HepG2 (cell line): Measurements from ENCODE around the gene TUBB. TPM values are rescaled to one million over a fixed set of nuclear protein-coding genes. Genes with fewer than 3 reads are reported as not detected.
A peak's percentile ranks its signal among the peaks of the same experiment; 100 is the strongest.

Experiments
- CEBPB ChIP-seq: IDR thresholded peaks from 2 replicates; pipeline ENCODE4 v1.6.1; 2011; ENCODE audit warnings: low read depth, low read length, improper control_type of control experiment, borderline replicate concordance
- GATA4 ChIP-seq: sonication (generic); IDR thresholded peaks from 2 replicates; pipeline ENCODE4 v1.6.1; 2016; ENCODE audit warnings: antibody characterized with exemption, low read depth, borderline replicate concordance
- IRF2 ChIP-seq: IDR thresholded peaks from 2 replicates; pipeline ENCODE4 v1.6.1; 2018; ENCODE audit warnings: missing genetic modification reagents, missing compliant biosample characterization
- JUND ChIP-seq: sonication (generic); formaldehyde crosslinking; IDR thresholded peaks from 2 replicates; pipeline ENCODE4 v1.8.0; 2022; ENCODE audit warnings: mild to moderate bottlenecking, missing genetic modification reagents
- MIER3 ChIP-seq: IDR thresholded peaks from 2 replicates; pipeline ENCODE4 v1.6.1; 2016; ENCODE audit warnings: missing compliant biosample characterization, borderline replicate concordance
- MXD4 ChIP-seq: IDR thresholded peaks from 2 replicates; pipeline ENCODE4 v1.6.1; 2016; ENCODE audit warnings: mild to moderate bottlenecking, missing biosample characterization, missing genetic modification reagents
- ZKSCAN1 ChIP-seq: fragments of 150-350 bp; IDR thresholded peaks from 2 replicates; pipeline ENCODE4 v1.6.1; 2014; ENCODE audit warnings: low read length
- ZNF230 ChIP-seq: sonication (generic); formaldehyde crosslinking; IDR thresholded peaks from 2 replicates; pipeline ENCODE4 v1.4.0; 2020; ENCODE audit warnings: mild to moderate bottlenecking, missing genetic modification reagents
- ZNF772 ChIP-seq: sonication (generic); formaldehyde crosslinking; IDR thresholded peaks from 2 replicates; pipeline ENCODE4 v1.5.0; 2020; ENCODE audit warnings: mild to moderate bottlenecking, missing genetic modification reagents
- polyA plus RNA-seq, 8 experiments: library from polyadenylated mRNA; depleted of rRNA in 3 of 8; stranded (reverse) in 7 of 8; unstranded in 1 of 8; fragments of >200 nt; fragmentation: Illumina TruSeq in 4 of 8; extraction: Trizol in 4 of 8; gene quantifications; 2 replicates each; pipeline versions ENCODE4 v1.2.1 to v1.2.3, GENCODE V29; 2011 to 2016; ENCODE audit warnings: low read depth in 4 of 8, missing spikeins in 1 of 8, mixed read lengths in 1 of 8; ENCODE audit not compliant: insufficient read depth in 1 of 8
- total RNA-seq, 5 experiments: library from RNA; depleted of rRNA; stranded (reverse); fragments of >200 nt; fragmentation: Illumina TruSeq; extraction: Trizol; gene quantifications; 2 replicates each; pipeline ENCODE4 v1.2.3, GENCODE V29; 2016; ENCODE audit warnings: low read depth in 1 of 5
- TF ChIP-seq, protein P1 (sequence below): sonication (generic); formaldehyde crosslinking; IDR thresholded peaks from 2 replicates; pipeline ENCODE4 v1.4.0; 2020; ENCODE audit warnings: missing genetic modification reagents
- TF ChIP-seq, protein P2 (sequence below): sonication (generic); formaldehyde crosslinking; IDR thresholded peaks from 2 replicates; pipeline ENCODE4 v1.4.0; 2020; ENCODE audit warnings: mild to moderate bottlenecking, missing genetic modification reagents
- TF ChIP-seq, protein P3 (sequence below): sonication (generic); formaldehyde crosslinking; IDR thresholded peaks from 2 replicates; pipeline ENCODE4 v1.8.1; 2022; ENCODE audit warnings: low read depth, mild to moderate bottlenecking, missing genetic modification reagents
- TF ChIP-seq, protein P4 (sequence below): sonication (generic); formaldehyde crosslinking; IDR thresholded peaks from 2 replicates; pipeline ENCODE4 v1.4.0; 2020; ENCODE audit warnings: missing genetic modification reagents, borderline replicate concordance
- TF ChIP-seq, protein P5 (sequence below): sonication (generic); formaldehyde crosslinking; IDR thresholded peaks from 2 replicates; pipeline ENCODE4 v1.8.0; 2023; ENCODE audit warnings: mild to moderate bottlenecking, missing genetic modification reagents

The TUBB gene
- total and polyA plus RNA-seq, 2 of the 13 experiments (the other 11 are each of a cell fraction or from before 2014, with no cell fraction given) = 911 to 1,163 TPM

DNA sequence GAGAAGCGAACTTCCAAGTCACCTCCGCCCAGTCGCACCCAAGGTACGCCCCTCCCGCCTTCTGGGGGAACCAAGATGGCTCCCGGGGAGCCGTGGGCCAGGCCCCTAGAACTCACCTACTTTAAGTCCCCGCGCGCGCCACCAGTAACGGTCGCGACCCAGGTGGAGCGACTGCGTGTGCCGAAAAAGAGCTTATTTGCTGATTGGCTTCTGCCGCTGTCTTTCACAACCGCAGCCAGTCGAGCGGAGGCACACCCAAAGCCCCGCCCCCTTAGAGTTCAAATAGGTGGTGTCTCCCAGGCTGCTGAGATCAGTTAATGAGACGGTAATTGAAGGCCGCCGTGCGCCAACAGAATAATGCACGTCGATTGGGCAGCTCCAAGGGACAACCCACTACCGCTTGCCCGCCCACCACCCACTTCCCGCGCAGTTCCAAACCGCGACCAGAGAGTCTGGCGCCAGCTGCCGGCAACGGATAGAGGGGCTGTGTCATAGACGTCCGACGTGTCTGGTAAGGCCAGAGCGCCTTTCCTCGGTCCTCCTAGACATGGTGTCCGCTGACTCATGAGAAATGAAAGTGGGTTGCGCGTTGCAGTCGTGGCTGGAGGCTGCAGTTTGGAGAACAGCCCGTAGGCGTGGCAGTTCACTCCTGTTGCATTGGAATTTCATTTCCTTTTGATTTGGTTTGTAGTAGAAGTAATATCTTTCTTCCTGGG is 2.9 kb upstream of the TUBB start, which contains the start of gene MDC1 (continued):
- TF ChIP-seq MIER3 (CRISPR knock-in tag) (peak; percentile 99), CEBPB (peak; percentile 40; the same call in 1 of the 2 replicates), GATA4 (no peak), MXD4 (peak; percentile 87; the same call in 1 of the 2 replicates), ZKSCAN1 (peak; percentile 70), IRF2 (peak; percentile 99), ZNF772 (CRISPR knock-in tag) (peak; percentile 99), ZNF230 (CRISPR knock-in tag) (peak; percentile 91), JUND (CRISPR knock-in tag) (peak; percentile 87)
- TF ChIP-seq, protein P1, sequence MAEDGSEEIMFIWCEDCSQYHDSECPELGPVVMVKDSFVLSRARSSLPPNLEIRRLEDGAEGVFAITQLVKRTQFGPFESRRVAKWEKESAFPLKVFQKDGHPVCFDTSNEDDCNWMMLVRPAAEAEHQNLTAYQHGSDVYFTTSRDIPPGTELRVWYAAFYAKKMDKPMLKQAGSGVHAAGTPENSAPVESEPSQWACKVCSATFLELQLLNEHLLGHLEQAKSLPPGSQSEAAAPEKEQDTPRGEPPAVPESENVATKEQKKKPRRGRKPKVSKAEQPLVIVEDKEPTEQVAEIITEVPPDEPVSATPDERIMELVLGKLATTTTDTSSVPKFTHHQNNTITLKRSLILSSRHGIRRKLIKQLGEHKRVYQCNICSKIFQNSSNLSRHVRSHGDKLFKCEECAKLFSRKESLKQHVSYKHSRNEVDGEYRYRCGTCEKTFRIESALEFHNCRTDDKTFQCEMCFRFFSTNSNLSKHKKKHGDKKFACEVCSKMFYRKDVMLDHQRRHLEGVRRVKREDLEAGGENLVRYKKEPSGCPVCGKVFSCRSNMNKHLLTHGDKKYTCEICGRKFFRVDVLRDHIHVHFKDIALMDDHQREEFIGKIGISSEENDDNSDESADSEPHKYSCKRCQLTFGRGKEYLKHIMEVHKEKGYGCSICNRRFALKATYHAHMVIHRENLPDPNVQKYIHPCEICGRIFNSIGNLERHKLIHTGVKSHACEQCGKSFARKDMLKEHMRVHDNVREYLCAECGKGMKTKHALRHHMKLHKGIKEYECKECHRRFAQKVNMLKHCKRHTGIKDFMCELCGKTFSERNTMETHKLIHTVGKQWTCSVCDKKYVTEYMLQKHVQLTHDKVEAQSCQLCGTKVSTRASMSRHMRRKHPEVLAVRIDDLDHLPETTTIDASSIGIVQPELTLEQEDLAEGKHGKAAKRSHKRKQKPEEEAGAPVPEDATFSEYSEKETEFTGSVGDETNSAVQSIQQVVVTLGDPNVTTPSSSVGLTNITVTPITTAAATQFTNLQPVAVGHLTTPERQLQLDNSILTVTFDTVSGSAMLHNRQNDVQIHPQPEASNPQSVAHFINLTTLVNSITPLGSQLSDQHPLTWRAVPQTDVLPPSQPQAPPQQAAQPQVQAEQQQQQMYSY (CRISPR knock-in tag) = no peak
- TF ChIP-seq, protein P2, sequence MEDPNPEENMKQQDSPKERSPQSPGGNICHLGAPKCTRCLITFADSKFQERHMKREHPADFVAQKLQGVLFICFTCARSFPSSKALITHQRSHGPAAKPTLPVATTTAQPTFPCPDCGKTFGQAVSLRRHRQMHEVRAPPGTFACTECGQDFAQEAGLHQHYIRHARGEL (CRISPR knock-in tag) = no peak
- TF ChIP-seq, protein P3, sequence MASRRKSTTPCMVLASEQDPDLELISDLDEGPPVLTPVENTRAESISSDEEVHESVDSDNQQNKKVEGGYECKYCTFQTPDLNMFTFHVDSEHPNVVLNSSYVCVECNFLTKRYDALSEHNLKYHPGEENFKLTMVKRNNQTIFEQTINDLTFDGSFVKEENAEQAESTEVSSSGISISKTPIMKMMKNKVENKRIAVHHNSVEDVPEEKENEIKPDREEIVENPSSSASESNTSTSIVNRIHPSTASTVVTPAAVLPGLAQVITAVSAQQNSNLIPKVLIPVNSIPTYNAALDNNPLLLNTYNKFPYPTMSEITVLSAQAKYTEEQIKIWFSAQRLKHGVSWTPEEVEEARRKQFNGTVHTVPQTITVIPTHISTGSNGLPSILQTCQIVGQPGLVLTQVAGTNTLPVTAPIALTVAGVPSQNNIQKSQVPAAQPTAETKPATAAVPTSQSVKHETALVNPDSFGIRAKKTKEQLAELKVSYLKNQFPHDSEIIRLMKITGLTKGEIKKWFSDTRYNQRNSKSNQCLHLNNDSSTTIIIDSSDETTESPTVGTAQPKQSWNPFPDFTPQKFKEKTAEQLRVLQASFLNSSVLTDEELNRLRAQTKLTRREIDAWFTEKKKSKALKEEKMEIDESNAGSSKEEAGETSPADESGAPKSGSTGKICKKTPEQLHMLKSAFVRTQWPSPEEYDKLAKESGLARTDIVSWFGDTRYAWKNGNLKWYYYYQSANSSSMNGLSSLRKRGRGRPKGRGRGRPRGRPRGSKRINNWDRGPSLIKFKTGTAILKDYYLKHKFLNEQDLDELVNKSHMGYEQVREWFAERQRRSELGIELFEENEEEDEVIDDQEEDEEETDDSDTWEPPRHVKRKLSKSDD (CRISPR knock-in tag) = peak; percentile 99
- TF ChIP-seq, protein P4, sequence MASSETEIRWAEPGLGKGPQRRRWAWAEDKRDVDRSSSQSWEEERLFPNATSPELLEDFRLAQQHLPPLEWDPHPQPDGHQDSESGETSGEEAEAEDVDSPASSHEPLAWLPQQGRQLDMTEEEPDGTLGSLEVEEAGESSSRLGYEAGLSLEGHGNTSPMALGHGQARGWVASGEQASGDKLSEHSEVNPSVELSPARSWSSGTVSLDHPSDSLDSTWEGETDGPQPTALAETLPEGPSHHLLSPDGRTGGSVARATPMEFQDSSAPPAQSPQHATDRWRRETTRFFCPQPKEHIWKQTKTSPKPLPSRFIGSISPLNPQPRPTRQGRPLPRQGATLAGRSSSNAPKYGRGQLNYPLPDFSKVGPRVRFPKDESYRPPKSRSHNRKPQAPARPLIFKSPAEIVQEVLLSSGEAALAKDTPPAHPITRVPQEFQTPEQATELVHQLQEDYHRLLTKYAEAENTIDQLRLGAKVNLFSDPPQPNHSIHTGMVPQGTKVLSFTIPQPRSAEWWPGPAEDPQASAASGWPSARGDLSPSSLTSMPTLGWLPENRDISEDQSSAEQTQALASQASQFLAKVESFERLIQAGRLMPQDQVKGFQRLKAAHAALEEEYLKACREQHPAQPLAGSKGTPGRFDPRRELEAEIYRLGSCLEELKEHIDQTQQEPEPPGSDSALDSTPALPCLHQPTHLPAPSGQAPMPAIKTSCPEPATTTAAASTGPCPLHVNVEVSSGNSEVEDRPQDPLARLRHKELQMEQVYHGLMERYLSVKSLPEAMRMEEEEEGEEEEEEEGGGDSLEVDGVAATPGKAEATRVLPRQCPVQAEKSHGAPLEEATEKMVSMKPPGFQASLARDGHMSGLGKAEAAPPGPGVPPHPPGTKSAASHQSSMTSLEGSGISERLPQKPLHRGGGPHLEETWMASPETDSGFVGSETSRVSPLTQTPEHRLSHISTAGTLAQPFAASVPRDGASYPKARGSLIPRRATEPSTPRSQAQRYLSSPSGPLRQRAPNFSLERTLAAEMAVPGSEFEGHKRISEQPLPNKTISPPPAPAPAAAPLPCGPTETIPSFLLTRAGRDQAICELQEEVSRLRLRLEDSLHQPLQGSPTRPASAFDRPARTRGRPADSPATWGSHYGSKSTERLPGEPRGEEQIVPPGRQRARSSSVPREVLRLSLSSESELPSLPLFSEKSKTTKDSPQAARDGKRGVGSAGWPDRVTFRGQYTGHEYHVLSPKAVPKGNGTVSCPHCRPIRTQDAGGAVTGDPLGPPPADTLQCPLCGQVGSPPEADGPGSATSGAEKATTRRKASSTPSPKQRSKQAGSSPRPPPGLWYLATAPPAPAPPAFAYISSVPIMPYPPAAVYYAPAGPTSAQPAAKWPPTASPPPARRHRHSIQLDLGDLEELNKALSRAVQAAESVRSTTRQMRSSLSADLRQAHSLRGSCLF (CRISPR knock-in tag) = no peak
- TF ChIP-seq, protein P5, sequence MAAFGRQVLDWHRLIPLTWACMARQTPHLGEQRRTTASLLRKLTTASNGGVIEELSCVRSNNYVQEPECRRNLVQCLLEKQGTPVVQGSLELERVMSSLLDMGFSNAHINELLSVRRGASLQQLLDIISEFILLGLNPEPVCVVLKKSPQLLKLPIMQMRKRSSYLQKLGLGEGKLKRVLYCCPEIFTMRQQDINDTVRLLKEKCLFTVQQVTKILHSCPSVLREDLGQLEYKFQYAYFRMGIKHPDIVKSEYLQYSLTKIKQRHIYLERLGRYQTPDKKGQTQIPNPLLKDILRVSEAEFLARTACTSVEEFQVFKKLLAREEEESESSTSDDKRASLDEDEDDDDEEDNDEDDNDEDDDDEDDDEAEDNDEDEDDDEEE (CRISPR knock-in tag) = 0 out of 2 replicates have a peak, but pooled peaks have one; percentile 25
